ENCODE measurements around the gene SDHAF2. TPM values are rescaled to one million over a fixed set of nuclear protein-coding genes. Genes with fewer than 3 reads are reported as not detected.
A peak's percentile ranks its signal among the peaks of the same experiment; 100 is the strongest.
"Not testable (repeated sequence)": the region's sequence is repeated elsewhere in the genome, so short reads cannot be mapped to it uniquely, and the experiment has no call there.

The SDHAF2 gene
- total and polyA plus RNA-seq, 4 donors, result 25.5 to 46.9 (median 30.2) TPM

- Histone ChIP-seq H3K9me3 (ENCODE audit: control insufficient read depth in 4 of 4, low read length in 3 of 4) (no peaks in the 10 kb centered on the region), H3K27ac (ENCODE audit: low read depth in 1 of 2, low read length in 2 of 2) (no peak overlapping the region), H3K4me1 (ENCODE audit: control insufficient read depth in 4 of 4, insufficient read depth in 4 of 4, low read length in 3 of 4) (peaks cover 3 to 17% (median 11%) of the 10 kb centered on the region in 4 donors), H3K36me3 (ENCODE audit: control insufficient read depth in 4 of 4, insufficient read depth in 3 of 4, low read depth in 1 of 4, low read length in 3 of 4) (no peaks in the 10 kb centered on the region), H3K27me3 (ENCODE audit: control insufficient read depth in 4 of 4, insufficient read depth in 4 of 4, low read length in 3 of 4) (no peaks in the 10 kb centered on the region), H3K4me3 (ENCODE audit: low read depth in 1 of 3, low read length in 3 of 3) (no peak overlapping the region), H3K9ac (ENCODE audit: low read depth in 1 of 2, low read length in 2 of 2) (no peak overlapping the region)
- TF ChIP-seq RAD21 (IDR thresholded peaks at IDR 0.05), result peak; percentile 85 to 87
- no peak for TF ChIP-seq HNF4G (IDR thresholded peaks at IDR 0.05)
- no peak for TF ChIP-seq FOXA2 (IDR thresholded peaks at IDR 0.05)
- peak; percentile 79 for TF ChIP-seq CTCF (IDR thresholded peaks at IDR 0.05; ENCODE audit: low read depth, low read length, missing input control)
- peak in 1 of 2 donors; percentile 2 for TF ChIP-seq HNF4A (conservative IDR thresholded peaks at IDR 0.05)
- DNase-seq (ENCODE audit: low spot score), result peak; percentile 70
- WGBS, result 3% methylated on average over 18 of the region's 18 CpGs
Observed at GRCh38 chr11:61477727-61478148, 47.8 kb downstream of the SDHAF2 start.

GRCh38 chr11:61479360-61480058 lies 49.6 kb downstream of the SDHAF2 start:
- not testable (repeated sequence) for H3K9ac ChIP-seq (ENCODE audit: low read depth in 1 of 2, low read length in 2 of 2); H3K36me3 ChIP-seq (ENCODE audit: control insufficient read depth in 4 of 4, insufficient read depth in 3 of 4, low read depth in 1 of 4, low read length in 3 of 4); H3K9me3 ChIP-seq (ENCODE audit: control insufficient read depth in 4 of 4, low read length in 3 of 4); DNase-seq (ENCODE audit: low spot score); H3K27ac ChIP-seq (ENCODE audit: low read depth in 1 of 2, low read length in 2 of 2); H3K27me3 ChIP-seq (ENCODE audit: control insufficient read depth in 4 of 4, insufficient read depth in 4 of 4, low read length in 3 of 4); H3K4me3 ChIP-seq (ENCODE audit: low read depth in 1 of 3, low read length in 3 of 3)
- H3K4me1 ChIP-seq (ENCODE audit: control insufficient read depth in 4 of 4, insufficient read depth in 4 of 4, low read length in 3 of 4), result peaks cover 3 to 17% (median 11%) of the 10 kb centered on the region in 4 donors
- WGBS, result 97% methylated on average over 11 of the region's 11 CpGs

- H3K27me3 ChIP-seq (ENCODE audit: control insufficient read depth in 4 of 4, insufficient read depth in 4 of 4, low read length in 3 of 4), result no peaks in the 10 kb centered on the region
- H3K36me3 ChIP-seq (ENCODE audit: control insufficient read depth in 4 of 4, insufficient read depth in 3 of 4, low read depth in 1 of 4, low read length in 3 of 4), result no peaks in the 10 kb centered on the region
- 86% methylated on average over 15 of the region's 15 CpGs for WGBS
- peaks cover 3 to 17% (median 11%) of the 10 kb centered on the region in 4 donors for H3K4me1 ChIP-seq (ENCODE audit: control insufficient read depth in 4 of 4, insufficient read depth in 4 of 4, low read length in 3 of 4)
- DNase-seq (ENCODE audit: low spot score), result no peak
- H3K4me3 ChIP-seq (ENCODE audit: low read depth in 1 of 3, low read length in 3 of 3), result no peak overlapping the region
- no peaks in the 10 kb centered on the region for H3K9me3 ChIP-seq (ENCODE audit: control insufficient read depth in 4 of 4, low read length in 3 of 4)
- no peak overlapping the region for H3K9ac ChIP-seq (ENCODE audit: low read depth in 1 of 2, low read length in 2 of 2)
- H3K27ac ChIP-seq (ENCODE audit: low read depth in 1 of 2, low read length in 2 of 2), result no peak overlapping the region
- TF ChIP-seq CTCF (IDR thresholded peaks at IDR 0.05; ENCODE audit: low read depth, low read length, missing input control) (no peak), GABPA (IDR thresholded peaks at IDR 0.05 in 1 of 2, conservative IDR thresholded peaks at IDR 0.05 in 1 of 2) (no peak), NR2F2 (IDR thresholded peaks at IDR 0.05) (no peak), EGR1 (IDR thresholded peaks at IDR 0.05; ENCODE audit: low read depth in 2 of 2) (no peak), TAF1 (conservative IDR thresholded peaks at IDR 0.05) (no peak), SP1 (IDR thresholded peaks at IDR 0.05) (no peak), FOXA1 (IDR thresholded peaks at IDR 0.05) (no peak), ZBTB33 (IDR thresholded peaks at IDR 0.05) (no peak)
Observed at GRCh38 chr11:61480261-61480993, 50.5 kb downstream of the SDHAF2 start.
